Measurements from ENCODE around the gene USH1G.
"Not testable (repeated sequence)": the region's sequence is repeated elsewhere in the genome, so short reads cannot be mapped to it uniquely, and the experiment has no call there.

USH1G gene

DNA sequence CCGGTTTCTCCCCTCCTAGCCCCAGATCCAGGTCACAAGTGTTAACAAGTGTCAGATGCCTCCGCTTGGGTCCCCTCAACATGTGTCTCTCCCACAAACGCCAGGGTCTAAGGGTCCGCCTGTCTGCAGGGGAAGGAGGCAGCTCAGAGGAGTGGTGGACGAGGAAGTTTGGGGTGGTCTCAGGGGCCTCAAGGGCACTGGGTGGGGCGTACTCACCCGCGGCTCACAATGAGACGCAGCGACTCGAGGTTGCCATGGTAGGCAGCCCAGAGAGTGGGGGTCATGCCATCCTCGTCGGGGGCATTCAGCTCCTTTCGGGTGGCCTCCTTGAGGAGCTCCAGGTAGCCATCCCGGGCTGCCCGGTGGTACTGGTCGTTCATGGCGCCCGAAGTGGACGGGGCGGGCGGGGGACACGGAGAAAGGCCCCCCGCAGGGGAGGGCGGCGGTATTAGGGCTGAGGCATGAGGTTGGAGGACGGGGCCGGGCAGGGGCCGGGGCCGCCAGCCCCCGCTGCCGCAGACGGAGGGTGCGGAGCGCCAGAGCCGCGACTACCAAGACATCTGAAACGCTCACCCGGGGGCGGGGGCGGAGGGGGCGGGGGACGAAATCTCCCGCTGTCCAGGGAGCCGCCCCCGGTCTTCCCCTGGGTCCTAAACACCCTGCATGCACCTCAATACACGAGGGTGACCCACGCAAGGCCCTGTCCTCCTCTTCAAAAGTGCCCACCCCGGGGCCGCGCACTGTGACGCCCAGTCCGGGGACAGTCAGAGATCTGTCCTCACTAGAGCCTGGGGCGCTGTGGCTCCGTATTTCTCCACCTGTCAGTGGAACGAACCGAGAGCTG, at the start of gene USH1G:
Gene USH1G, minus strand, starts transcription at position 562 of the 844 bp plus-strand sequence. Its CDS starts 182 bp downstream, at position 380.
- peak in 1 of 6 experiments; percentile 80 for DNase-seq

DNA sequence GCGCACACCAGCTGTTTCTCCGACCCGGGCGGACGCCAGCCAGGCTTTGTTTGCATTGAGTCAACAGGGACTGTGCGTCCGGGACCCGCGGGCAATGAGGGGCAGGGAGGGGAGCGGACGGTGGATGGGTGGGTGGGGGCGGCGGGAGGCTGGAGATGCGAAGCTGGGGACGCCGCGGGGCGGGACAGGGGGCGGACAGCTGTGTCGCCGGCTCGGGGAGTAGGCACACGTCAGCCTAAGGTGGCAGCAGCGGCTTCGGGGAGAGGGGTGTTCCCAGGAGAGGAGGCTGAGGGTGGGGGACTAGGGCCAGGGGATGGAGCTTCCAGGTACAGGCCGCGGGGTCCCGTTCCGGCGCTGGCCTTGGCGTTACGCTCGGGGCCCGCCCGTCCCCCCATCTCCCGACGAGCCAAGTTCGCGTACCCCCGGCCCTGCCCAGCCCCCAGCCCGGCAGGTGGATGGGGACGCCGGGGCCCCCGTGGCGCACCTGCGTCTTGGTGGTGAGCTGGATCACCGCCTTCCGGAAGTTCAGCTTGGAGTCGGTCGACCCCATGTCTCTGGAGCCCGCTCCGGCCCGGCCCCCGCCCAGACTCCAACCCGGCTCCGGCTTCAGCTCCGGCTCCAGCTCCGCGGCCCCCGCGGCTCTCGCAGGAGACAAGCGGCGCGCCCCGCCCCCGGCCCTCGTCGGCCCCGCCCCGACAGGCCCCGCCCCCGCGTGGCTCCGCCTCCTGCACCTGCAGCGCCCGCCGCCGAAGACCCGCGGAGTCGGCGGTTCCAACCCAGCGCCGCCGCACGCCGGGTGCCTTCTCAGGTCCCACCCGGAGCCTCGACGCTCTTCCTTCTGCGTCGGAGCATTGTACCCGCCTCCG, 49.3 kb upstream of the USH1G start, which contains the start of gene HID1:
Gene HID1, minus strand, starts transcription at position 653 of the 866 bp plus-strand sequence. Its CDS starts 103 bp downstream, at position 550.
- DNase-seq = peak; percentile 63 to 90 (median 82)

DNA sequence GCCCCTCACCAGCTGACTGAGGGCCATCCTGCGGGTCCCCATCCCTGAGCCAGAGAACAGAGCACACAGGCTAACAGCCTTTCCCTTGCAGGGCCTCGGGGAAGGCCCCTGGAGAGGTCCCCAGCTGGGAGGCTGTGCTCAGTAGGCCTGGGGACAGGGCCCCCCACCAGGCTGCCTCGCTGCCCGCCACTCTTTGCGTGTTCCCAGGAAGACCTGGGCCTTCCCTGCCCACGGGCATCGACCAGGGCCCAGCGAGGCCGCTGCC, 48.7 kb upstream of the USH1G start:
- no peak for DNase-seq

DNA sequence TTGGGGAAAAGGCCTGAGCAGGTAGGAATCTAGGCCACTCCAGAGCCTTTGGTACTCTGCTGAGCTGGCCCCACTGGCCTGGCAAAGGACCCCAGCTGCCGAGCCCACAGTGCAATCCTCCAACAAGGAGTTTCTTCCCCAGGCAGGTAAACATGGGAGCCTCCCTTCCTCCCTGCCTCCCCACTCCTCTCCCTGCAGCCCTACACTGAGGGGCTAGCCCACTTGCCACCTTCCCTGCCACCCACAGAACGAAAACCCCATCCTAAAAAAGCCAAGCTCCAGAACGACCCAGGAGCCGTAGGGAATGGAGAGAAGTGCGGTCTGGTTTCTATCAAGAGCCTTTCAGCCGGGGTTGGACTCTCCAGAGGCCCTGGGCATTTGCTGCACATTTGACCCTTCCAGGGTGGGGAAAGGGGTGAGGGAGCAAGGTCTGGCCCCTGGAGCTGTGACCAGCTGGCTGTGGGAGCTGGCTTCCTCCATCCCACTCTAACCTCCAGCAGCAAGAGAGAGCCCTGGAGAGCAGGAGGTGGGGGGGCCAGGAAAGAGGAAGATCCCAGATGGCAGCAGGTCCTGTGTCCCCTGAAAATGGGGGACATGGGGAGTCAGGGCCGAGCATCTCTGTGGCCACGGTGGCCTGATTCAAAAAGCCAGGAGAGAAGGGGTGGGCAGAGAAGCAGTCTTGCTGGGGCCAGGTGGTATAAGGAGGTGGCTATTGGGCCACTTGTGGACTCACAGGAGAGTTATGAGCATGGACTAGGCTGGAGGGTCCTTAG, 48.2 kb upstream of the USH1G start:
- DNase-seq = no peak

DNA sequence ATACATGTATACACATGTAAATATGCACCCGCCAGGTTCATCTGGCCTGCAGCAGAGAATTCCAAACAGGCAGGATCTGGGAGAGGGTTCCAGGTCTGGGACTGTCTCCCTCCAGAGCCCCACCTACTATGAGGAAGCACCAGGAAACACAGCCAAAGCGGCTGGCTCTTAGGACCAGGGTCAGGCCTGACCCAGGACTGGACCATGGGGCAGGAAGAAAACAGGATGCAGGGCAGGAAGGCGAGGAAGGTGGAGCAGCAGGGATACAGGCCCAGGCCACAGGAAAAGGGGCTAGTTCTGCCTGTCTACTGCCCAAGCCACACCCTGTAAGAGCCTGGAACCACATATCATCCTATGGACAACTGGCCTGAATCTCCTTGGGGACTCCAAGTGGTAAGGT, 47.3 kb upstream of the USH1G start:
- DNase-seq = no peak

DNA sequence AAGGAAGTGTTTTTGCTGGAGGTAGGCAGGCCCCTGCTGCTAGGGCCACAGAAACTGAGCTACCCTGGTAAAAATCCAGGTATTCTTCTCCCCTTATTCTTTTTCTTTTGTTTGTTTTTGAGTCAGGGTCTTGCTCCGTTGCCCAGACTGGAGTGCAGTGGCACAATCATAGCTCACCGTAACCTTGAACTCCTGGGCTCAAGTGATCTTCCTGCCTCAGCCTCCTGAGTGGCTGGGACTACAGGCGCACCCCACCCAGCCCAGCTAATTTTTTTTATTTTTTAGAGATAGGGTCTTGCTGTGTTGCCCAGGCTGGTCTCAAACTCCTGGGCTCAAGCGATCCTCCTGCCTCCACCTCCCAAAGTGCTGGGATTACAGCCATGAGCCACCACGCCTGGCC, 46.4 kb upstream of the USH1G start:
- DNase-seq = not testable (repeated sequence)

DNA sequence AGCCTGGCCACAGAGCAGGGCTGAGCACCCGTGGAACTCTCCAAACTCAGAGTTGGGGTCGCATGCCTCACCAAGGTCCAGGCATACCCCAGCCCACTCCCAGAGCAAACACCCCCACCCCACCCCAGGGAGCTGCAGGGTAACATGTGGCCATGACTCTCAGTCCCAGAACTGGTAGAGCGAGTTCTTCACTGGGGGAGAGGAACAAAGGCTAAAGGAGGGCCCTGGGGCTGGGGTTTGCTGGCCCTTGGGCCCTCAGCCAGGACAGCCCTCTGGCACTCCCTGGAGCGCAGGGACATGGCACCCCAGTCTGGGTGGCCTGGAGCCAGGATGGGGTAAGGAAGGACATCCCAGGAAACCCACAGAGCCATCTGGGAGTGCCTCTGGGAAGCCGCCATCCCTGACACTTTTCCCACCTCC, 45.3 kb upstream of the USH1G start:
- DNase-seq = no peak

DNA sequence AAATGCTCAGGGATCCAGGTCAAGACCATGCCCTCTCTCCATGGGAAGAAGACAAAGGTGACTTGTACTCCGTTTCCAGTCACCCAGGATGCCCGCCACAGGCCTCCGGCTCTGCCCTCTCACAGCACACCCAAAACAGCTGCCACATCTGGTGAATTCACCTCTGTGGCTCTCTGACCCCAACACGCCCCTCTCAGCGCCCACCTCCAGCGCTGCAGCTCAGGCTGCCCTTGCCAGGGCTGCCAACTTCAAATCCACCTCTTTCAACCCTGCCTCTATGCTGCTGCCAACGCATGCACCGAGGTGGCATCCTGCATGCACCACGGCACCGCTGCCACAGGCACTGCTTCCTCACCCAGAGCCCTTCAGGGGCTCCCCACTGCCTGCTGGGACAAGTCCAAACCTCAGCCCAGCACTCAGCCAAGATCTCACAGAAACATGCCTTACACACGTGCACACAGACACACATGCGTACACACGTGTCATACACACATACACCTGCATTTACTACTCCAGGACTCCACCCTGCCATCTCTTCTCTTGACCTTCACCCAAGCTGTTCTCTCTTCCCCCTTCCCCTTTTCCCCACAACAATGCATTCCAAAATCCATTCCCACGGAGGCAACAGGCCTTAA, 42.0 kb upstream of the USH1G start:
- DNase-seq = no peak

DNA sequence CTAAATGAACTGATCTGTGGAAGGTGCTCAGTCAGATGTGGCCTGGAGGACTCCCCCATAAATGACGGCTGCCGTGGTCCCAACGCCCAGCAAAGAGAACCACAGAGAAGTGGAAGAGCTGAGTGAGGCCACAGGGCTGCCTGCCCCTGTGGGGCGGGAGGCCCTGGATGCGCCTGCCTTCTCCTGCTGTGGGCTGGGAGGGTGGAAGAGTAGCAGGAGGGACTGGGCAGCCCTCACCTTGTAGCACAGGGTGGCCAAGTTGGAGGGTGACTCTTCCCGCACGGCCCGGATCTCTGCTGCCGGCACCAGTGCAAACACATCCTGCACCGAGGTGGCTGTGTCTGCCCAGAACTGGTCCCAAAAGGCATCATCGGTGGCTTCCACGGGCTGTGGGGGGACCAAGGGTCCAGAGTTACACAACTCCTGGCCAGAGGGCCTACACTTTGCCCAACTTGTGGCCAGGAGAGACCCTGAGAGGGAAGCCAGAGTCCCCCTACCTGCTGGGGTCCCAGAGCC, 41.2 kb upstream of the USH1G start:
- no peak for DNase-seq

DNA sequence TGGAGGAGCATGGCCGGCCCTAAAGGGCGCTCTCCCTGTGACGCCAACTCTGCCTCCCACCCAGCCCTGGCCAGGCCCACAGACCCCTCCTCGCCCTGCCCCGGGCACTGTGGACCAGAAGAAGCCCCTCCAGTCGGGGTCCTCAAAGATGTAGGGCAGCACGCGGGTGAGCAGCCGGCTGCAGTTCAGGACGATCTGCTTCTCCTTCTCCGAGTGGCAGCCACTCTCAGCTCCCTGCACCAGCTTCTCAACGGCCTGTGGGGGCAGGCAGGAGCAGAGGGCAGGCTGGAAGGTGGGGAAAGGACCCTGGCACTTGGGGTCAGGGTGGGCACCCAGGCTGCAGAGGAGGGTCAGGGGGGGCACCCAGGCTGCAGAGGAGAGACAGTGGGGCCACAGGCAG, 40.6 kb upstream of the USH1G start:
- no peak for DNase-seq

DNA sequence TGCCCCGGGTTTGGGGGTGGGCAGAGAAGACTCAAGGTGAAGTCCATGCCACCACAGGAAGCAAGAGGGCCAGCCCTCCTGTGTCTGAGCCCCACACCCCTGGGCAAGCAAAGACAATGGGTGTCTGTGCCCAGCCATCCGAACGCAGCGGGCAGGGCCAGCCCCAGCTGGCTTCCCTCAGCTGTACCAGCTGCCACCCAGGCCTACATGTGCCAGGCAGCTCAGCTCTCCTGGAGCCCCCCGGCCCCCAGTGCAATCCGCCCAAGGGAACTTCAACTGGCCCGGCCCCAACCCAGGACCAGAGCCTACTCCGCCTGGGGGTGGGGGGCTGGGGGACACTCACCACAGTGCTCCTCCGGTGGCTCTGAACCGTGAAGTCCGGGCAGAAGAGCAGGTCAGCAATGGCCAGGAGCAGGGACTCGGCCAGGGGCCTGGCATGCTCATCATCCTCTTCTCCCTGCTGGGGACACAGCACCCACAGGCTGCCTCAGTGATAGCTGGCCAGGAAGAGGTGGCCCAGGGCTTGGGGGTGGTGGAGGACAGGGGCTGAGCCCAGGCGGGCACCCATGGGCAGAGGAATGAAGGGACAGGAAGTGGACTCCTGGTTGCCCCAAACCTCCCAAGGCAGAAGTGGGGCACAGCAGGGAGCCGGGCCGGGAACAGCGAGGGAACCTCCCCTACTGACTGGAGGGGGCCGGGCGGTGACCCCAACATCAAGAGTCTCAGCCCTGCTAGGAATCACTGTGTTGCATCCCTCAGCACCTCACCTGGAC, 39.8 kb upstream of the USH1G start:
- no peak for DNase-seq

DNA sequence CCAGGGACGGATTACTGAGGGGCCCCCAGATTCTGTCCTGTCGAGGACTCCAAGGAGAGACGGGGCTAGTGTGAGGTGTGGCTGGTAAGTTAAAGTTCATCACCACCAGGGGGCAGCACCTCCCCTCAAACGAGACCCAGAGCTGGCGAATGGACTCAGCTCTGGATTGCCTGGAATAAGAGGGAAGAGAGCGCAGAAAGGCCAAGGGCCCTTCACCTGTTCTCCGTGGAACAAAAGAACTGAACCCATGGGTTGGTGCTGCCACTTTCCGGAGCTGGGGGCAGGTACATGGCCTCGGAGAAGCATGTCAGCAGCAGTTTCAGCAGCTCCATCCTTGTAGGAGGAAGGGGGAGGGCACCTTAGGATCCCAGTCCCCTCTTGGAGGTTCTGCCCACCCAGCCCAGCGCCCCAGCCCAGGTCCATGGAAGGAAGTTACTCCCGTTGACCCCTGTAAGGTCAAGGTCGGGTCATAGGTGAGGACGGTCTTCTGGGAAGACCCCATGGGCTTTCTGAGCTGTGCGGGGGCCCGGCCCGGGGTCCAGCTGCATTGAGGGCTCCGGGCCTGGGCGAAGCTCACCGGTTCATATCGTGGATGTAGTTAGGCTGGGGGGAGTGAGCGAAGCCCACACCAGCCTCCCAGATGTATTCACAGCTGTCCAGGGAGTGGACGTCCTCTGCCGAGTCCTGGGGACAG, 38.7 kb upstream of the USH1G start:
- DNase-seq = peak; percentile 47 to 88 (median 76)

DNA sequence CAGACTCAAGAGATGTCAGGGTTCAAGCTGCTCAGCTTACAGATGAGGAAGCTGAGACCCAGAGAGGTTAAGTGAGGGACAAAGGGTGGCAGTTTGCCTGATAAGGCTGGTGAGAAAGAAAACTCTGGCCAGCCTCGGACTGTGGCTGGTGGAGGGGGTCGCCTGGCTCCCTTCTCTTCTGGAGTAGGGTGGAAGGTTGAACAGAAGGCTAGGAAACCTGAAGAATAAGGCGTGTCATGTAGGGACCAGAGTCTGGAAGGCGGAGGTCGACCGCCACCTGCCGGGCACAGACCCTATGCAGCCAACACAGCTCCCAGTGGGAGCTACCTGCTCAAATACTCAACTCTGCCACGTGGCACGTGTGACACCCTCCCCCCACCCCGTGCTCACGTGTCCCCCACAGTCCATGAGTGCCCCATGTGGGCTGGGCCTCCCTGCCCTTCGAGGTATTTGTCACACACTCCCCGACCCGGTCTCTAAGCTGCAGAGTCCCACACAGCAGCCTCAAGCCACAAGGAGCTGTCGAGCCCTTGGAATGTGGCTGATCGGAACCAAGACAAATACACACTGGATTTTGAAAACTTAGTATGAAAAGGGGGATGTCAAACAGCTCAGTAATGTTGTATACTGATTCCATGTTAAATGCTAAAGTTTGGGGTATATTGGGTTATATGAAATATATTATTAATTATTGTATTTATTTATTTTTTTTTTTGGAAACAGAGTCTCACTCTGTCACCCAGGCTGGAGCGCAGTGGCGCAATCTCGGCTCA, 37.7 kb upstream of the USH1G start:
- DNase-seq = peak in 4 of 6 experiments; percentile 7 to 41 (median 18)

DNA sequence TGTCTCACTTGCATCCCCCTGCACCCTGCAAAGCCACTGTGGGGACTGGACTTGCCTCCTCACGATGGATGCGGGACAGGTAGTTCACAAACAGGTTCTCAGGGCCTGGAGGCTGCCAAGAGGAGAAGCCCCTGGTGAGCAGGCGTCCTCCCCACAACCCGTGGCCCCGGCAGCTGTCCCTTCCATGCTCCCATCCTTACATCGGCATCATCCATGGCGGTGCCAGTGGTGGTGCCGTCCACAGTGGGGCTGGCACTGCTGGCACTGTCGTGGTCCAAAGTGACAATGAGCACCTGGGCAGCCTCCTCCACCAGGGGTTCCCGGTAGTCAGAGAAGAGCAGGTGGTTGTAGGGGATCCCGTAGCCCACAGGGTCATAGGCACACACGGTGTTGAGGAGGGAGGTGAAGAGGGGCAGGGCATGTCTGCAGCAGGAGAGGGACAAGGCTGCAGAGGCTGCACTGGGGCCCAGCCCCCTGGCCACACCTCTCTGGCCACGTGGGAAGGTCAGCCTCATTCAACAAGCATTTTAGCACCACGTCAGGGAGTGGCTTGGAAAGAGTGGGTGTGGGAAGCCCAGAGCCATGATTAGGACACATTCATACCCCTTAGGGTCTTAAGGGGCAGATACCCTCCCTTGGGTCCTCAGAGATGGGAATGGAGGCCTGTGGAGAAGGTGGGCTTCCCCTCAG, 36.9 kb upstream of the USH1G start:
- DNase-seq = no peak

DNA sequence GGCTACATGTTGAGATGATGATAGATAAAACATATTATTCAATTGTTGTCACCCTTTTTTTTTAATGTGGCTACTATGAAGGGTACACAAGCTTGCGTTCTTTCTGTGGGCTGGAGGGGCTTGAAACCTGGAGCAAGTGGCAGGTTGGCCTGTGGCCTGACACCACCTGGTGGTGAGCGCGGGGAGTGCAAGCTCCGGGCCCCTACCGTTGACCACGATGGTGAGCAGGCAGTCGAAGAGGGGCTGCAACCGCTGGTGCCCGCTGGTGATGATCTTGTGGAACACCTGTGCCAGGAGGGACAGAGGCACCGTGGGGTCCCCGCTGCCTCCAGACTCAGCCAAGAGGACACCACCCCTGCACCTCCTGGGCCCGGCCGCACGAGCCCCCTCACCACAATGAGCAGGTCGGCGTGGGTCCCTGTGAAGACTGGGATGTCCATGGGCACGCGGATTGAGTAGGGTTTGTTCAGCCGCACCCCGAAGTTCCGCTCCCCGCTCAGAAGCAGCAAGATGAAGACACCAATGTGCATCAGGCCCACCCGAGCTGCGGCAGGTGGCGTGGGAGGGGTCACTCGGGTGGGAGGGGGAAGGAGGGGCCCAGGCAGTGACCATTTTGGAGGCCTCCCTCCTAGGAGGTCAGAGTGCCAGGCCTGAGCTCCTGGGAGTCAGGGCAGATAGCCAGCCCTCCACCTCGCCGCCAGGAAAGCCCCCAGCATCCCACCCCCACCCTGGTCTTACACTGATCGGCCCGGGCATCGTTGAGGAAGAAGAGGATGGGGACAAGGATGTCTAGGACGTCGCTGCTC, 35.1 kb upstream of the USH1G start:
- DNase-seq = peak; percentile 41 to 78 (median 66)

DNA sequence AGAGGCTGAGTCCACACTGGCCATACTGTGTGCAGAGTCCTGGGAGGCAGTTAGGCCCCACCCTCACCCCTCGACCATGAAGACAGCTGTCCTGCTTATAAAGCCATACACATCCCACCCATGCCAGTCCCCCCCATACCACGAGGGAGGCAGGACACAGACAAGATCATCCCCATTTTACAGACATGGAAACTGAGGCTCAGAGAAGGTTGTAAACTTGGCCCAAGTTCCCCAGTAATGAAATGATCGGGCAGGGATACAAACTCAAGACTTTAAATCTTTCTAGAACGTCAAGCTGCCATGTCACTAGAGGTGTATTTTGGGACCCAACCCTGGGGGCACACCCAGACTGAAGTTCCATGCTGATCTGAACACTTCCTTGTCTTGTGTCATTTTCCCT, 33.0 kb upstream of the USH1G start:
- no peak for DNase-seq

DNA sequence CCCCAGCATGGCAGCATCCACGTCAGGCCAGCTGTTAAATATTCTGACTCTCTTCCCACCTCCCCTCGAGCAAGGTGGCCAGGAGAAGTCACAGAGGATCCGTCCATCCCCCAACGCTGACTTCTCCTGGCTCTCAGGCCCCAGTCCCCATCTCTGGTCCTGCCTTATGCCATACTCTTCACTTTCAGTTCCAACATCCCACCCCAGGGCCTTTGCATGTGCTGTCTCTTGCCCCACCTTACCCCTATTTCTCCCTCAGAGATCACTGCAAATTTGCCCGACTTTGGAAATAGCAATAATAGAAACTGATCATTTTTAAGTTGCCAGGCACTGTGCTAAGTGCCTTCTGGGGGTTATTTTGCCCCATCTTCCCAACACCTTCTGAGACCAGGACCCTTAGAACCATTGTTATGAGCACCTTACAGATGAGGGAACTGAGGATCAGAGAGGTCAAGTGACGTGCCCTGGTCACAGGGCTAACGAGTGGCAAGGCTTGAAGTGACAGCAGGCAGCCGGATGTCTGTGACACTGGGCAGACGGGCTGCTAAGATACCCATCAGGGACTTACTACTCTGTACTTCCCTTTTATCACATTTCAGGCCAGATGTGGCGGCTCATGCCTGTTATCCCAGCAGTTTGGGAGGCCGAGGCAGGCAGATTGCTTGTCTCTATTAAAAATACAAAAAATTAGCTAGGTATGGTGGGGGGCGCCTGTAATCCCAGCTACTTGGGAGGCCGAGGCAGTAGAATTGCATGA, 31.8 kb upstream of the USH1G start:
- no peak for DNase-seq

DNA sequence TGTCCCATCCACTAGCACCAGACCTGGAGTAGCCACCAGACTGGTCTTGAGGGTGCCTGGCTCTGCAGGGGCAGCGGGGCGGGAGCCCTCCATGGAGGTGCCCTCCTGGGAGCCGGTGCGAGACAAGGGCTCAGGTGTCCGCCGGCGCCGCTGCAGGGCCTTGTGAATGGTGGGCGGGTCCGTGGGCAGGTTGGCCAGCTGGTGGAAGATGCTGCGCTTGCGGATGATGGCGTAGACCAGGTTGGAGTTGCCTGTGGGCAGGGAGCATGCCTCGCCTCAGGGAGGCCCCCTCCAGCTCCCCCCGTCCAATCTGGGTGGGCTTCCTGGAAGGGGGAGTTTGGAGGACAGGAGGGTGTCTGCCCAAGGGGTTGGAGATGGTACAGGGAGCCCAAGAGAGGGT, 31.1 kb upstream of the USH1G start:
- DNase-seq = no peak

Data from stimulated activated naive CD4-positive, alpha-beta T cell (primary cell).